ENCODE results near the gene ZPBP.

DNA sequence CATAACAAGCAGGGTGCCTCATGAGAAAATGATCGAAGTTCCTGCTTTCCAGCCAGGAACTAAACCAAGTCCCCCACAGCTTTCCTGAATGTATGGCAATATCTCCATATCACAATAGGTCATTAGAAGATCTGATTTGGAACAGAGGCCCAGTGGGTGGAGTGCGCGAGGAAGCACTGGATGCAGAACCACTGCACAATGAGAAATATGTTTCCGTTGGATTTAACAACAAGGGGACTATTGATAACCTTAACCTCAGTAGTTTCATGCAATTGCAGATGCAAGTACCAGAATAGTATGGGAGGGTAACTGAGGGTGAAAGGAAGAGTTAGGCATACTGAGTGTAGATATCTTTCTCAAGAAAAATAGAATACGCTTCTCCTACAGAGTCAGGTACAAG lies 45.3 kb downstream of the ZPBP start:
- TF ChIP-seq TAF1 (IDR thresholded peaks at IDR 0.05; ENCODE audit: low read depth) (no peak), SMC3 (conservative IDR thresholded peaks at IDR 0.05; ENCODE audit: poor library complexity) (no peak), MXI1 (conservative IDR thresholded peaks at IDR 0.05; ENCODE audit: poor library complexity, severe bottlenecking) (no peak), EZH2 (IDR thresholded peaks at IDR 0.05; ENCODE audit: borderline replicate concordance, insufficient read depth, low read length, poor library complexity, severe bottlenecking) (no peak), EP300 (conservative IDR thresholded peaks at IDR 0.05; ENCODE audit: poor library complexity, severe bottlenecking) (no peak)
- TF ChIP-seq, protein P1, sequence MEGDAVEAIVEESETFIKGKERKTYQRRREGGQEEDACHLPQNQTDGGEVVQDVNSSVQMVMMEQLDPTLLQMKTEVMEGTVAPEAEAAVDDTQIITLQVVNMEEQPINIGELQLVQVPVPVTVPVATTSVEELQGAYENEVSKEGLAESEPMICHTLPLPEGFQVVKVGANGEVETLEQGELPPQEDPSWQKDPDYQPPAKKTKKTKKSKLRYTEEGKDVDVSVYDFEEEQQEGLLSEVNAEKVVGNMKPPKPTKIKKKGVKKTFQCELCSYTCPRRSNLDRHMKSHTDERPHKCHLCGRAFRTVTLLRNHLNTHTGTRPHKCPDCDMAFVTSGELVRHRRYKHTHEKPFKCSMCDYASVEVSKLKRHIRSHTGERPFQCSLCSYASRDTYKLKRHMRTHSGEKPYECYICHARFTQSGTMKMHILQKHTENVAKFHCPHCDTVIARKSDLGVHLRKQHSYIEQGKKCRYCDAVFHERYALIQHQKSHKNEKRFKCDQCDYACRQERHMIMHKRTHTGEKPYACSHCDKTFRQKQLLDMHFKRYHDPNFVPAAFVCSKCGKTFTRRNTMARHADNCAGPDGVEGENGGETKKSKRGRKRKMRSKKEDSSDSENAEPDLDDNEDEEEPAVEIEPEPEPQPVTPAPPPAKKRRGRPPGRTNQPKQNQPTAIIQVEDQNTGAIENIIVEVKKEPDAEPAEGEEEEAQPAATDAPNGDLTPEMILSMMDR (IDR thresholded peaks at IDR 0.05; ENCODE audit: poor library complexity, severe bottlenecking), result no peak
- TF ChIP-seq, protein P2, sequence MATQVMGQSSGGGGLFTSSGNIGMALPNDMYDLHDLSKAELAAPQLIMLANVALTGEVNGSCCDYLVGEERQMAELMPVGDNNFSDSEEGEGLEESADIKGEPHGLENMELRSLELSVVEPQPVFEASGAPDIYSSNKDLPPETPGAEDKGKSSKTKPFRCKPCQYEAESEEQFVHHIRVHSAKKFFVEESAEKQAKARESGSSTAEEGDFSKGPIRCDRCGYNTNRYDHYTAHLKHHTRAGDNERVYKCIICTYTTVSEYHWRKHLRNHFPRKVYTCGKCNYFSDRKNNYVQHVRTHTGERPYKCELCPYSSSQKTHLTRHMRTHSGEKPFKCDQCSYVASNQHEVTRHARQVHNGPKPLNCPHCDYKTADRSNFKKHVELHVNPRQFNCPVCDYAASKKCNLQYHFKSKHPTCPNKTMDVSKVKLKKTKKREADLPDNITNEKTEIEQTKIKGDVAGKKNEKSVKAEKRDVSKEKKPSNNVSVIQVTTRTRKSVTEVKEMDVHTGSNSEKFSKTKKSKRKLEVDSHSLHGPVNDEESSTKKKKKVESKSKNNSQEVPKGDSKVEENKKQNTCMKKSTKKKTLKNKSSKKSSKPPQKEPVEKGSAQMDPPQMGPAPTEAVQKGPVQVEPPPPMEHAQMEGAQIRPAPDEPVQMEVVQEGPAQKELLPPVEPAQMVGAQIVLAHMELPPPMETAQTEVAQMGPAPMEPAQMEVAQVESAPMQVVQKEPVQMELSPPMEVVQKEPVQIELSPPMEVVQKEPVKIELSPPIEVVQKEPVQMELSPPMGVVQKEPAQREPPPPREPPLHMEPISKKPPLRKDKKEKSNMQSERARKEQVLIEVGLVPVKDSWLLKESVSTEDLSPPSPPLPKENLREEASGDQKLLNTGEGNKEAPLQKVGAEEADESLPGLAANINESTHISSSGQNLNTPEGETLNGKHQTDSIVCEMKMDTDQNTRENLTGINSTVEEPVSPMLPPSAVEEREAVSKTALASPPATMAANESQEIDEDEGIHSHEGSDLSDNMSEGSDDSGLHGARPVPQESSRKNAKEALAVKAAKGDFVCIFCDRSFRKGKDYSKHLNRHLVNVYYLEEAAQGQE (IDR thresholded peaks at IDR 0.05; ENCODE audit: borderline replicate concordance), result no peak
